Heart right ventricle (tissue), 16 donors: ENCODE data around the gene CAMK1D. TPM values are rescaled to one million over a fixed set of nuclear protein-coding genes. Genes with fewer than 3 reads are reported as not detected.
"Not testable (repeated sequence)": the region's sequence is repeated elsewhere in the genome, so short reads cannot be mapped to it uniquely, and the experiment has no call there.

Experiments
- ATAC-seq, 8 donors: fragments of 200-7000 bp; cut with Tn5 transposase; one replicate each; pipeline ENCODE4 v1.9.1; 2020; ENCODE audit warnings: mild to moderate bottlenecking in 8 of 8, moderate library complexity in 8 of 8, moderate number of reproducible peaks in 1 of 8
- DNase-seq, 2 donors: peaks; one replicate each; pipeline ENCODE4 v3.0.0-alpha.2; 2020
- H3K27ac ChIP-seq, 10 donors: fragments of 200-600 bp; sonication (generic) in 2 of 10; one replicate each; pipeline versions ENCODE4 v1.5.0 to v1.8.0; 2020 to 2022; ENCODE audit warnings: mild to moderate bottlenecking in 3 of 10
- H3K27me3 ChIP-seq, 7 donors: fragments of 200-600 bp; one replicate each; pipeline ENCODE4 v1.8.0; 2021 to 2022; ENCODE audit warnings: mild to moderate bottlenecking in 2 of 7
- H3K36me3 ChIP-seq, 9 donors: fragments of 200-600 bp; sonication (generic) in 1 of 9; one replicate each; pipeline versions ENCODE4 v1.5.0 to v1.8.0; 2020 to 2022; ENCODE audit warnings: mild to moderate bottlenecking in 2 of 9
- H3K4me1 ChIP-seq, 9 donors: fragments of 200-600 bp; sonication (generic) in 1 of 9; one replicate each; pipeline versions ENCODE4 v1.5.0 to v1.8.0; 2020 to 2022; ENCODE audit warnings: mild to moderate bottlenecking in 4 of 9
- H3K4me3 ChIP-seq, 10 donors: fragments of 200-600 bp; sonication (generic) in 2 of 10; one replicate each; pipeline versions ENCODE4 v1.5.0 to v1.8.0; 2020 to 2022; ENCODE audit warnings: mild to moderate bottlenecking in 7 of 10, moderate library complexity in 2 of 10
- H3K9me3 ChIP-seq, 11 donors: fragments of 200-600 bp in 10 of 11; sonication (generic) in 2 of 11; one replicate each; pipeline versions ENCODE4 v1.5.0 to v1.8.0; 2013 to 2022; ENCODE audit warnings: mild to moderate bottlenecking in 2 of 11, control low read depth in 1 of 11, moderate library complexity in 1 of 11
- CTCF ChIP-seq, 9 donors: fragments of 200-600 bp; sonication (generic) in 2 of 9; IDR thresholded peaks; one replicate each; pipeline versions ENCODE4 v1.5.0 to v1.8.0; 2021 to 2022; ENCODE audit warnings: antibody characterized with exemption in 9 of 9, mild to moderate bottlenecking in 5 of 9, moderate library complexity in 1 of 9
- WGBS, 2 donors: extraction: QIAGEN DNeasy Blood & Tissue Kit; methylation state at CpG; one replicate each; pipeline ENCODE4 v1.1.7; 2013; ENCODE audit warnings: inconsistent platforms in 1 of 2; 5-methylcytosine and 5-hydroxymethylcytosine counted together
- intact Hi-C, 10 donors: fragments of 100-400 bp; cut with DNase I; formaldehyde crosslinking; loops; one replicate each; pipeline versions ENCODE4 v1.11.1 to v1.14.2; 2022
- polyA plus RNA-seq, 2 donors: library from polyadenylated mRNA; stranded (reverse); fragments of 200-250 nt; gene quantifications; one replicate each; pipeline ENCODE4 v1.2.3, GENCODE V29; 2013
- total RNA-seq, 10 donors: library from RNA; stranded (reverse); fragmentation: NEBNext Ultra II Directional in 3 of 10; extraction: Animal tissue kit (Norgen Biotek cat#: 25700) in 3 of 10; gene quantifications; one replicate each; pipeline versions ENCODE4 v1.2.1 to v1.2.4, GENCODE V29; 2021 to 2023
- donor health status: Arrhythmogenic right ventricular cardiomyopathy.
- donor health status: ischemic (EF 13 %, LVEDD 7.1; RV severe dilation, severe dysfunction).
- donor health status: healthy with polysubstance abuse.
- donor health status: DM: no; HTN: yes; CAD: no.
- donor health status: DM: no; HTN: no; CAD: no.
- donor health status: ischemic (EF 25% LVEDD 6.9; RV normal size, moderate dysfunction).
- donor health status: ischemic (EF 25% LVEDD 5.7; RV mildly dilated, moderate dysfunction).
- donor health status: healthy.
- donor health status: DM: yes; HTN: yes; CAD: no.
- donor health status: Ischemic cardiomyopathy.
- donor health status: ischemic (EF 35%, LVEDD 5.7; RV mildly dilated, moderate dysfunction).
- donor health status: nonischemic (EF 11% LVEDD 7.7; RV severe dilation, severe dysfunction).
- donor health status: DM: yes; HTN: yes; CAD: no.
- donor health status: PGD.
- donor health status: ischemic (EF 29% LVEDD 5.4; RV normal size, mild dysfunction).
- donor health status: nonischemic (EF 23%, LVEDD 6.1; RV moderate dilation, normal function).

CAMK1D gene
- total and polyA plus RNA-seq, 12 donors = 1.3 to 17.7 (median 2.6) TPM

GRCh38 chr10:12723220-12723619, 373.9 kb downstream of the CAMK1D start:
- no peak overlapping the region for H3K4me3 ChIP-seq
- intact Hi-C loops = loop anchor here in 2 of 10 donors (5.0 to 10.0 kb wide), 2 partner anchors 179 to 342 kb away; no protein-coding TSS in a partner anchor
- H3K36me3 ChIP-seq = no peaks in the 10 kb centered on the region
- no peak for ATAC-seq
- peaks cover 0 to 21% (median 15%) of the 10 kb centered on the region in 9 donors for H3K4me1 ChIP-seq
- 74 to 79% methylated on average over 4 of the region's 4 CpGs for WGBS, 2 donors
- DNase-seq = no peak
- H3K27ac ChIP-seq = no peak overlapping the region
- TF ChIP-seq CTCF (IDR thresholded peaks at IDR 0.05) = no peak
- H3K27me3 ChIP-seq = no peaks in the 10 kb centered on the region
- no peaks in the 10 kb centered on the region for H3K9me3 ChIP-seq

- DNase-seq = no peak
- H3K4me1 ChIP-seq = peaks cover 0 to 13% (median 8%) of the 10 kb centered on the region in 9 donors
- intact Hi-C loops = loop anchor here in 2 of 10 donors (5.0 to 10.0 kb wide), 2 partner anchors 177 to 340 kb away; no protein-coding TSS in a partner anchor
- H3K4me3 ChIP-seq = no peak overlapping the region
- H3K27ac ChIP-seq = no peak overlapping the region
- H3K27me3 ChIP-seq = peaks cover 0 to 7% (median 0%) of the 10 kb centered on the region in 7 donors
- ATAC-seq = no peak
- H3K9me3 ChIP-seq = no peaks in the 10 kb centered on the region
- TF ChIP-seq CTCF (IDR thresholded peaks at IDR 0.05) = no peak
- H3K36me3 ChIP-seq = no peaks in the 10 kb centered on the region
- whole genome bisulfite sequencing, 2 donors = 77 to 78% methylated on average over 10 of the region's 10 CpGs
These were observed 375.6 kb downstream of the CAMK1D start for GRCh38 chr10:12724807-12725579.

DNA sequence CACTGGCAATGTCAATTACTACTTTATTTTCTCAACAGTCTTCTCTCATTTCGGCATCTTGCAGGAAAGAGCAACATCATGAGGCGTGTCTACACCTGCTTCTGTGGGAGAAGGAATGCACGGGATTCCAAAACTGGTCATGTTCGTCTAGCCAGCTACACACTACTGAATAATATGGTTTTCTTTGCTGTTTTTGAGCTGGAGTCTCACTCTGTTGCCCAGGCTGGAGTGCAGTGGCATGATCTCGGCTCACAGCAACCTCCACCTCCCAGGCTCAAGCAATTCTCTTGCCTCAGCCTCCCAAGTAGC, 376.2 kb downstream of the CAMK1D start:
- not testable (repeated sequence) for DNase-seq, ATAC-seq, H3K9me3 ChIP-seq, H3K27ac ChIP-seq, H3K27me3 ChIP-seq, H3K4me3 ChIP-seq, H3K36me3 ChIP-seq
- 95 to 96% methylated on average over 5 of the region's 5 CpGs for WGBS, 2 donors
- intact Hi-C loops = loop anchor here in 1 of 10 donors (10.0 kb wide), 1 partner anchor 339 kb away; no protein-coding TSS in a partner anchor
- peaks cover 0 to 13% (median 5%) of the 10 kb centered on the region in 9 donors for H3K4me1 ChIP-seq

- Histone ChIP-seq H3K4me3 (no peak overlapping the region), H3K27me3 (peaks cover 0 to 7% (median 0%) of the 10 kb centered on the region in 7 donors), H3K36me3 (no peaks in the 10 kb centered on the region), H3K4me1 (peaks cover 0 to 8% (median 0%) of the 10 kb centered on the region in 9 donors), H3K27ac (no peak overlapping the region), H3K9me3 (no peaks in the 10 kb centered on the region)
- ATAC-seq (no peak), DNase-seq (no peak)
- TF ChIP-seq CTCF (IDR thresholded peaks at IDR 0.05) = no peak
- intact Hi-C loops = loop anchor here in 1 of 10 donors (10.0 kb wide), 1 partner anchor 338 kb away; no protein-coding TSS in a partner anchor
- 91 to 92% methylated on average over 19 of the region's 19 CpGs for WGBS, 2 donors
These were observed 377.9 kb downstream of the CAMK1D start for GRCh38 chr10:12726971-12727831.
